Measurements from ENCODE around the gene CREB3L2. TPM values are rescaled to one million over a fixed set of nuclear protein-coding genes. Genes with fewer than 3 reads are reported as not detected.

CREB3L2 gene
- total and polyA plus RNA-seq, 2 of the 13 experiments (the other 11 are each of a cell fraction or from before 2014, with no cell fraction given): 22.1 to 41.1 TPM

DNA sequence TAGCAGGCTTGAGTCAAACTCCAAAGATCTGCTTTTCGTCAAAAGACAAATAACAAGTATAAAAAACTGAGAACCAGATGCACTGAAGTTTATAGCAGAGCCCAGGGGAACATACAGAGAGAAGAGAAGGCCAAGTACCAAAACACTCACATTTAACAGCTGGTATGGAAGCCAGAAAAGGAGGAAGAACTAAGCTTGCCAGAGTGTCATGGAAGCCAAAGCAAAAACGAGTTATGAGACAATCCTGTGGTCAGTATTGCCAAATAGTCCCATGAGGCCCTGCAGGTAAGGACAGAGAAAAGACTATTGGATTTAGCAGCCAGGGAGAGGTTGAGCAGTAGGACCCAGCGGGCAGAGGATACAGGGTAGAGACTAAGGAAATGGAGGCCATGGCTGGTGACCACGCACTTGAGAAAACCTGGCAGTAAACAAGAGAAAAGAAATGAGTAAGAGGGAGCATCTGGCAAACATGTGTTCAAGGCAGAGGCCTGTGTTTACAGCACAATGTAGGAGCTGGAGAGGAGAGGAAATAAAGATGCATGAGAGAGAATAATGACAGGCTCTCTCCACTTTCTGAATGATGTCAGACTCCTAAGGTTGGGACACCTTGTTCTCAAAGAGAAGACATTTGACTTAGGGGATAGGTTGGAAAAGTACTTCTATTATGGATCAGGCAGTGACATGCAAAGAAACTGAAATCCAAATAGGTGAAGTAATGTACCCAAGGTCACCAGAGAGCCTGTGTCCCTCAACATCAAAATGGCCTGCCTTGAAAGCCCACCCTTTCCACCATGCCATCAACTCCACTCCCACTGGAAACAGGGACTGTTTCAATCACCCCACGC lies 9.1 kb downstream of the CREB3L2 start (continued):
- TF ChIP-seq, protein P1, sequence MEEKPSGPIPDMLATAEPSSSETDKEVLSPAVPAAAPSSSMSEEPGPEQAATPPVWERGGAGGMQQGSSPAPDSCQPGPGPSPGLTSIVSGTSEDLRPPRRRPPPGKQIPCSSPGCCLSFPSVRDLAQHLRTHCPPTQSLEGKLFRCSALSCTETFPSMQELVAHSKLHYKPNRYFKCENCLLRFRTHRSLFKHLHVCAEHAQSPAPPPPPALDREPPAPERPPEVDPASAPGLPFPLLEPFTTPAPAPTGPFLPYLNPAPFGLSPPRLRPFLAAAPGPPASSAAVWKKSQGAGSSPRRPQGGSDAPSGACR (CRISPR knock-in tag; IDR thresholded peaks at IDR 0.05): peak; percentile 50; the same call in 1 of the 2 replicates
- TF ChIP-seq ZNF713 (CRISPR knock-in tag; IDR thresholded peaks at IDR 0.05) (no peak), ZNF34 (CRISPR knock-in tag; IDR thresholded peaks at IDR 0.05; ENCODE audit: borderline replicate concordance) (no peak), ZNF766 (CRISPR knock-in tag; IDR thresholded peaks at IDR 0.05; ENCODE audit: borderline replicate concordance) (no peak), ZNF350 (CRISPR knock-in tag; IDR thresholded peaks at IDR 0.05; ENCODE audit: borderline replicate concordance, low read depth) (no peak; the same call in 1 of the 2 replicates), RXRB (CRISPR knock-in tag; IDR thresholded peaks at IDR 0.05; ENCODE audit: borderline replicate concordance) (no peak), TOE1 (CRISPR knock-in tag; IDR thresholded peaks at IDR 0.05) (no peak), SOX6 (IDR thresholded peaks at IDR 0.05) (no peak), SOX6 (CRISPR knock-in tag; IDR thresholded peaks at IDR 0.05) (no peak; the same call in 1 of the 2 replicates), EED (CRISPR knock-in tag; IDR thresholded peaks at IDR 0.05) (no peak), HMGA1 (CRISPR knock-in tag; conservative IDR thresholded peaks at IDR 0.05) (no peak), ZNF225 (CRISPR knock-in tag; IDR thresholded peaks at IDR 0.05) (no peak), NFE2L2 (IDR thresholded peaks at IDR 0.05; ENCODE audit: low read length) (no peak), GZF1 (CRISPR knock-in tag; IDR thresholded peaks at IDR 0.05) (no peak), ZNF264 (CRISPR knock-in tag; IDR thresholded peaks at IDR 0.05) (no peak), NR3C1 (CRISPR knock-in tag; IDR thresholded peaks at IDR 0.05) (no peak), ZSCAN30 (CRISPR knock-in tag; IDR thresholded peaks at IDR 0.05) (no peak), JARID2 (CRISPR knock-in tag; IDR thresholded peaks at IDR 0.05; ENCODE audit: insufficient replicate concordance) (no peak), CCDC6 (CRISPR knock-in tag; IDR thresholded peaks at IDR 0.05) (no peak)
- TF ChIP-seq, protein P2, sequence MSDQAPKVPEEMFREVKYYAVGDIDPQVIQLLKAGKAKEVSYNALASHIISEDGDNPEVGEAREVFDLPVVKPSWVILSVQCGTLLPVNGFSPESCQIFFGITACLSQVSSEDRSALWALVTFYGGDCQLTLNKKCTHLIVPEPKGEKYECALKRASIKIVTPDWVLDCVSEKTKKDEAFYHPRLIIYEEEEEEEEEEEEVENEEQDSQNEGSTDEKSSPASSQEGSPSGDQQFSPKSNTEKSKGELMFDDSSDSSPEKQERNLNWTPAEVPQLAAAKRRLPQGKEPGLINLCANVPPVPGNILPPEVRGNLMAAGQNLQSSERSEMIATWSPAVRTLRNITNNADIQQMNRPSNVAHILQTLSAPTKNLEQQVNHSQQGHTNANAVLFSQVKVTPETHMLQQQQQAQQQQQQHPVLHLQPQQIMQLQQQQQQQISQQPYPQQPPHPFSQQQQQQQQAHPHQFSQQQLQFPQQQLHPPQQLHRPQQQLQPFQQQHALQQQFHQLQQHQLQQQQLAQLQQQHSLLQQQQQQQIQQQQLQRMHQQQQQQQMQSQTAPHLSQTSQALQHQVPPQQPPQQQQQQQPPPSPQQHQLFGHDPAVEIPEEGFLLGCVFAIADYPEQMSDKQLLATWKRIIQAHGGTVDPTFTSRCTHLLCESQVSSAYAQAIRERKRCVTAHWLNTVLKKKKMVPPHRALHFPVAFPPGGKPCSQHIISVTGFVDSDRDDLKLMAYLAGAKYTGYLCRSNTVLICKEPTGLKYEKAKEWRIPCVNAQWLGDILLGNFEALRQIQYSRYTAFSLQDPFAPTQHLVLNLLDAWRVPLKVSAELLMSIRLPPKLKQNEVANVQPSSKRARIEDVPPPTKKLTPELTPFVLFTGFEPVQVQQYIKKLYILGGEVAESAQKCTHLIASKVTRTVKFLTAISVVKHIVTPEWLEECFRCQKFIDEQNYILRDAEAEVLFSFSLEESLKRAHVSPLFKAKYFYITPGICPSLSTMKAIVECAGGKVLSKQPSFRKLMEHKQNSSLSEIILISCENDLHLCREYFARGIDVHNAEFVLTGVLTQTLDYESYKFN (CRISPR knock-in tag; conservative IDR thresholded peaks at IDR 0.05): no peak
- TF ChIP-seq, protein P3, sequence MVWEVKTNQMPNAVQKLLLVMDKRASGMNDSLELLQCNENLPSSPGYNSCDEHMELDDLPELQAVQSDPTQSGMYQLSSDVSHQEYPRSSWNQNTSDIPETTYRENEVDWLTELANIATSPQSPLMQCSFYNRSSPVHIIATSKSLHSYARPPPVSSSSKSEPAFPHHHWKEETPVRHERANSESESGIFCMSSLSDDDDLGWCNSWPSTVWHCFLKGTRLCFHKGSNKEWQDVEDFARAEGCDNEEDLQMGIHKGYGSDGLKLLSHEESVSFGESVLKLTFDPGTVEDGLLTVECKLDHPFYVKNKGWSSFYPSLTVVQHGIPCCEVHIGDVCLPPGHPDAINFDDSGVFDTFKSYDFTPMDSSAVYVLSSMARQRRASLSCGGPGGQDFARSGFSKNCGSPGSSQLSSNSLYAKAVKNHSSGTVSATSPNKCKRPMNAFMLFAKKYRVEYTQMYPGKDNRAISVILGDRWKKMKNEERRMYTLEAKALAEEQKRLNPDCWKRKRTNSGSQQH (CRISPR knock-in tag; IDR thresholded peaks at IDR 0.05; ENCODE audit: low read depth): no peak; the same call in 1 of the 2 replicates
- TF ChIP-seq, protein P4, sequence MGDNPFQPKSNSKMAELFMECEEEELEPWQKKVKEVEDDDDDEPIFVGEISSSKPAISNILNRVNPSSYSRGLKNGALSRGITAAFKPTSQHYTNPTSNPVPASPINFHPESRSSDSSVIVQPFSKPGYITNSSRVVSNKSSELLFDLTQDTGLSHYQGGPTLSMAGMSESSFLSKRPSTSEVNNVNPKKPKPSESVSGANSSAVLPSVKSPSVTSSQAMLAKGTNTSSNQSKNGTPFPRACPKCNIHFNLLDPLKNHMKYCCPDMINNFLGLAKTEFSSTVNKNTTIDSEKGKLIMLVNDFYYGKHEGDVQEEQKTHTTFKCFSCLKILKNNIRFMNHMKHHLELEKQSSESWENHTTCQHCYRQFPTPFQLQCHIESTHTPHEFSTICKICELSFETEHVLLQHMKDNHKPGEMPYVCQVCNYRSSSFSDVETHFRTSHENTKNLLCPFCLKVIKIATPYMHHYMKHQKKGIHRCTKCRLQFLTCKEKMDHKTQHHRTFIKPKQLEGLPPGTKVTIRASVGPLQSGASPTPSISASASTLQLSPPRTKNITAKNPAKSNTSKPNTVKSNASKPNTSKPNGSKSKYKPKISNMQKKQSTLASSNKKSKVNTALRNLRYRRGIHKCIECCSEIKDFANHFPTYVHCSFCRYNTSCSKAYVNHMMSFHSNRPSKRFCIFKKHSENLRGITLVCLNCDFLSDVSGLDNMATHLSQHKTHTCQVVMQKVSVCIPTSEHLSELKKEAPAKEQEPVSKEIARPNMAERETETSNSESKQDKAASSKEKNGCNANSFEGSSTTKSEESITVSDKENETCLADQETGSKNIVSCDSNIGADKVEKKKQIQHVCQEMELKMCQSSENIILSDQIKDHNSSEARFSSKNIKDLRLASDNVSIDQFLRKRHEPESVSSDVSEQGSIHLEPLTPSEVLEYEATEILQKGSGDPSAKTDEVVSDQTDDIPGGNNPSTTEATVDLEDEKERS (CRISPR knock-in tag; IDR thresholded peaks at IDR 0.05): peak; percentile 38; the same call in 1 of the 2 replicates
